ENCODE measurements around the gene INHA.

INHA gene

DNA sequence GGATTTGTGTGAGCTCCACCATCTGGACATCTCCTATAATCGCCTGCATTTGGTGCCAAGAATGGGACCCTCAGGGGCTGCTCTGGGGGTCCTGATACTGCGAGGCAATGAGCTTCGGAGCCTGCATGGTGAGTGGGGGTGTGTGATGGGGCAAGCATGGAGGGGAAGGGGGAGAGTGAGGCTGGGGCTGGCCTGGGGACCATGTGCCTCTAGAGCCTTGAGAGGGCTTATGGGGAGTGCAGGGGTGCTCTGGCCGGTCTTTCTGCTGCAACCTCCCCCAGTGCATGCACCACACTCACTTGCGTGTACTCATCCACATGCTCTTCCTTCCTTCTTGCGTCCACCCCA lies 33.5 kb downstream of the INHA start:
- no peak for DNase-seq (ENCODE audit: low read depth in 2 of 2)
- no peak overlapping the region for H3K4me3 ChIP-seq (replicated peaks in 1 of 2; ENCODE audit: low read depth in 2 of 2, low read length in 2 of 2)

DNA sequence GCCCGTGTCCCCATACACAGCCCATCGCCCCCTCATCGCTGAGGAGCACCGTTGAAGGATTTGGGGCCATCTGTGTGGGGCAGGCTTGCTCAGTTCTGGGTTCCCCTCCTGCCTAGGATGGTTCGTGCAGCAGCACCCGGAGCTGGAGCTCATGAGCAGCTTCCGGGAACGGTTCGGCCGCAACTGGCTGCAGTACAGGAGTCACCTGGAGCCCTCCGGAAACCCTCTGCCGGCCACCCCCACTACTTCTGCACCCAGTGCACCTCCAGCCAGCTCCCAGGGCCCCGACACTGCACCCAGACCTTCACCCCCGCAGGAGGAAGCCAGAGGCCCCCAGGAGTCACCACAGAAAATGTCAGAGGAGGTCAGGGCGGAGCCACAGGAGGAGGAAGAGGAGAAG lies 35.8 kb downstream of the INHA start:
- TF ChIP-seq, protein P1, sequence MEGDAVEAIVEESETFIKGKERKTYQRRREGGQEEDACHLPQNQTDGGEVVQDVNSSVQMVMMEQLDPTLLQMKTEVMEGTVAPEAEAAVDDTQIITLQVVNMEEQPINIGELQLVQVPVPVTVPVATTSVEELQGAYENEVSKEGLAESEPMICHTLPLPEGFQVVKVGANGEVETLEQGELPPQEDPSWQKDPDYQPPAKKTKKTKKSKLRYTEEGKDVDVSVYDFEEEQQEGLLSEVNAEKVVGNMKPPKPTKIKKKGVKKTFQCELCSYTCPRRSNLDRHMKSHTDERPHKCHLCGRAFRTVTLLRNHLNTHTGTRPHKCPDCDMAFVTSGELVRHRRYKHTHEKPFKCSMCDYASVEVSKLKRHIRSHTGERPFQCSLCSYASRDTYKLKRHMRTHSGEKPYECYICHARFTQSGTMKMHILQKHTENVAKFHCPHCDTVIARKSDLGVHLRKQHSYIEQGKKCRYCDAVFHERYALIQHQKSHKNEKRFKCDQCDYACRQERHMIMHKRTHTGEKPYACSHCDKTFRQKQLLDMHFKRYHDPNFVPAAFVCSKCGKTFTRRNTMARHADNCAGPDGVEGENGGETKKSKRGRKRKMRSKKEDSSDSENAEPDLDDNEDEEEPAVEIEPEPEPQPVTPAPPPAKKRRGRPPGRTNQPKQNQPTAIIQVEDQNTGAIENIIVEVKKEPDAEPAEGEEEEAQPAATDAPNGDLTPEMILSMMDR (IDR thresholded peaks at IDR 0.05; ENCODE audit: low read depth, low read length), result no peak
- no peak overlapping the region for H3K4me3 ChIP-seq (replicated peaks in 1 of 2; ENCODE audit: low read depth in 2 of 2, low read length in 2 of 2)
- no peak for DNase-seq (ENCODE audit: low read depth in 2 of 2)

More for the DNA sequence above, 33.5 kb downstream of the INHA start:
- TF ChIP-seq, protein P1 (IDR thresholded peaks at IDR 0.05; ENCODE audit: low read depth, low read length), result no peak

DNA sequence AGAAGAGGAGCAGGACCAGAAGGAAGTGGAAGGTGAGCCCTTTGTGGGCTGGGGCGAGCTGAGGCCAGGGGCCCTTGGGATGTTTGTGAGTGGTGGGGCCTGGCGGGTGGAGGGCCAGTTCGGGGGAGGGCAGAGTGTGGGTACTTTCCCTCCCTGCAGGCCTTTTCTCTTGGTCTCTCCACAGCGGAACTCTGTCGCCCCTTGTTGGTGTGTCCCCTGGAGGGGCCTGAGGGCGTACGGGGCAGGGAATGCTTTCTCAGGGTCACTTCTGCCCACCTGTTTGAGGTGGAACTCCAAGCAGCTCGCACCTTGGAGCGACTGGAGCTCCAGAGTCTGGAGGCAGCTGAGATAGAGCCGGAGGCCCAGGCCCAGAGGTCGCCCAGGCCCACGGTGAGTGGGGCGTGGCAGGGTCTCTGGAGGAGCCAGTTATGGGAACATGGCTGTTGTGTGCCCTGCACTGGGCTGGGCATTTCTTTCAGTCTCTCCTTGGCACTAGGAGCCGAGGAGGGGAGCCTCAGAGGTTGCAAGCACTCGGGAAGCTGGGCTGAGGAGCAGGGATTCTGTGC lies 36.4 kb downstream of the INHA start:
- TF ChIP-seq, protein P1 (IDR thresholded peaks at IDR 0.05; ENCODE audit: low read depth, low read length), result no peak
- no peak for DNase-seq (ENCODE audit: low read depth in 2 of 2)
- no peak overlapping the region for H3K4me3 ChIP-seq (replicated peaks in 1 of 2; ENCODE audit: low read depth in 2 of 2, low read length in 2 of 2)

DNA sequence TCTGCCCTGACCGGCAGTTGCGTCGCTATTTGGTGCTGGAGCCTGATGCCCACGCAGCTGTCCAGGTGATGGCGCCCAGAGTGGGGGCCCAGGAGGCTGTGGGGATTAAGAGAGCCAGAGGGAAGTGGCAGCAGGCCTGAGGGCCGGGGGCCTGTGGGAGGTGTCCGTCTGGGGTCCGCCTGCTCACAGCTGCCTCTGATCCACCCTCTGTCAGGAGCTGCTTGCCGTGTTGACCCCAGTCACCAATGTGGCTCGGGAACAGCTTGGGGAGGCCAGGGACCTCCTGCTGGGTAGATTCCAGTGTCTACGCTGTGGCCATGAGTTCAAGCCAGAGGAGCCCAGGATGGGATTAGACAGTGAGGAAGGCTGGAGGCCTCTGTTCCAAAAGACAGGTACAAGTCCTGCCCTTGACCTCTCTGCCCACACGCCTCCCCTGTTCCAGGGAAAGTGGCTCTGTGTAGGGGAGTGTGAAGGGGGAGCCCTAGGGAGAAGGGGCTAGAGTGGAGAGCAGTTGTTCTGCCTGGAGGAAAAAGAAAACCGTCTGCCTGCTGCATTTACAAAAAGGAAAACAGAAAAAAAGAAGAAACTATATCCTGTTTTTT lies 37.1 kb downstream of the INHA start:
- no peak overlapping the region for H3K4me3 ChIP-seq (replicated peaks in 1 of 2; ENCODE audit: low read depth in 2 of 2, low read length in 2 of 2)
- DNase-seq (ENCODE audit: low read depth in 2 of 2), result no peak
- TF ChIP-seq, protein P1 (IDR thresholded peaks at IDR 0.05; ENCODE audit: low read depth, low read length), result no peak

DNA sequence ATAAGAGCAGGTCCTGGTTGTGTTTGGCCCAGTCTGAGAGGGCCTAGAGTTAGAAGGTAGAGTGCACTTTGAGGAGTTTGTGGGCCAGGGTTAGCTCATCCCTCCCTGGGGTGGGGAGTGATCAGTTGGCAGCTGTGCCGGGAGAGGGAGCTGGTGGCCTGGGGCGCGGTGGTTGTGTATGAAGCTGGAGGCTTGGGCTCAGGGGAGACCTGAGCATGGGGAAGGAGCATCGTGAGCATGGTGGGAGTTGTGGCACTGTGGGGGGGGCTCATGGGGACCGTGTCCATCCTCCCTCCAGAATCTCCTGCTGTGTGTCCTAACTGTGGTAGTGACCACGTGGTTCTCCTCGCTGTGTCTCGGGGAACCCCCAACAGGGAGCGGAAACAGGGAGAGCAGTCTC lies 39.2 kb downstream of the INHA start:
- TF ChIP-seq, protein P1 (IDR thresholded peaks at IDR 0.05; ENCODE audit: low read depth, low read length), result no peak
- no peak overlapping the region for H3K4me3 ChIP-seq (replicated peaks in 1 of 2; ENCODE audit: low read depth in 2 of 2, low read length in 2 of 2)
- no peak for DNase-seq (ENCODE audit: low read depth in 2 of 2)

DNA sequence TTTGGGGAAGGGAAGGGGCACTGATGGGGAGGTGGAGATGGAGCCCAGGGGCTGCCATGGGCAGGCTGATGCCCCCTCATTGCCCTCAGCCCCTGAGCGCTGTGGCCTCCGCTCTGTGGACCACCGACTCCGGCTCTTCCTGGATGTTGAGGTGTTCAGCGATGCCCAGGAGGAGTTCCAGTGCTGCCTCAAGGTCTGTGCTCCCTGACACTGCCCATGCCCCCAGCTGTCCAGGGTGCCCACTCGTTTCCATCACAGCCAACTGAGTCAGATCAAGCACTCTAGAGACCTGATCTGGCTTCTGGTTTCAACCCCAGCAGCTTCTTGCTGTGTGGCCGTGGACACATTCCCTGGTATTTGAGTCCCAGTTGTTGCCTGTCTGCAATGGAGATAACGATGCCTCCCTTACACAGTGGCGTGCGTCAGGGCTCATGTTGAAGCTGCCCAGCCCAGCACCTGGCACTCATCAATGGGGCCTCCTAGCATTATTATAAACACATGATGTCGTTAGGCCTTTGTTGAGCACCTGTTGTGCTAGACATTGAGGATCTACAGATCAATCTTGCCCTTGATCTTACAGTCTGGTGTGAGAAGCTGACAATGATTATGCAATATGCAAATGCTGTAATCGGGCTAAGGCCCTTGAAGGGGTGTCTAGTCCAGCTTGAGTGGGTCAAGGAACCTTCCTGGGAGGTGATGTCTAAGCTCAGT lies 39.9 kb downstream of the INHA start:
- no peak overlapping the region for H3K4me3 ChIP-seq (replicated peaks in 1 of 2; ENCODE audit: low read depth in 2 of 2, low read length in 2 of 2)
- DNase-seq (ENCODE audit: low read depth in 2 of 2), result no peak
- TF ChIP-seq, protein P1 (IDR thresholded peaks at IDR 0.05; ENCODE audit: low read depth, low read length), result no peak

Data from cardiac fibroblast (primary cell).